SK-N-SH treated with all-trans-retinoic acid at 6 μM for 48 hours (cell line): Measurements from ENCODE around the gene GALNT3.

Source experiments
- BACH2 ChIP-seq: fragments of 250-450 bp; sonication (Bioruptor Pico); IDR thresholded peaks from 2 replicates; pipeline ENCODE4 v1.9.0; 2021; ENCODE audit warnings: mild to moderate bottlenecking, borderline replicate concordance
- CSDC2 ChIP-seq: fragments of 250-450 bp; sonication (Bioruptor Pico); IDR thresholded peaks from 2 replicates; pipeline ENCODE4 v1.5.0; 2020; ENCODE audit warnings: mild to moderate bottlenecking, moderate library complexity
- ESRRG ChIP-seq: fragments of 250-450 bp; sonication (Bioruptor Pico); IDR thresholded peaks from 2 replicates; pipeline ENCODE4 v1.6.1; 2021; ENCODE audit warnings: mild to moderate bottlenecking
- ISL1 ChIP-seq: fragments of 250-450 bp; sonication (Bioruptor Pico); IDR thresholded peaks from 2 replicates; pipeline ENCODE4 v2.1.2; 2022; ENCODE audit warnings: mild to moderate bottlenecking, moderate library complexity
- SNAI2 ChIP-seq: fragments of 250-450 bp; sonication (Bioruptor Pico); IDR thresholded peaks from 2 replicates; pipeline ENCODE4 v1.5.0; 2020; ENCODE audit warnings: mild to moderate bottlenecking, moderate library complexity
- ZFP30 ChIP-seq: fragments of 450-650 bp; formaldehyde crosslinking; IDR thresholded peaks from 2 replicates; pipeline ENCODE4 v1.5.0; 2022; ENCODE audit warnings: mild to moderate bottlenecking, moderate library complexity
- ZNF565 ChIP-seq: fragments of 450-650 bp; formaldehyde crosslinking; conservative IDR thresholded peaks from 2 replicates; pipeline ENCODE4 v1.5.0; 2020; ENCODE audit warnings: low read depth, mild to moderate bottlenecking, moderate library complexity
- TF ChIP-seq, protein P1 (sequence below): fragments of 250-450 bp; sonication (Bioruptor Pico); IDR thresholded peaks from 2 replicates; pipeline ENCODE4 v1.5.1; 2020; ENCODE audit warnings: low read depth, mild to moderate bottlenecking, moderate library complexity
- TF ChIP-seq, protein P2 (sequence below): fragments of 250-450 bp; sonication (Bioruptor Pico); IDR thresholded peaks from 2 replicates; pipeline ENCODE4 v1.5.0; 2020; ENCODE audit warnings: mild to moderate bottlenecking, moderate library complexity

GRCh38 chr2:165794536-165794928 is 485 bp upstream of the GALNT3 start:
- TF ChIP-seq ESRRG (CRISPR knock-in tag), result no peak
- no peak for TF ChIP-seq ZFP30 (CRISPR knock-in tag)
- TF ChIP-seq CSDC2, result no peak
- no peak for TF ChIP-seq ISL1
- TF ChIP-seq, protein P1, sequence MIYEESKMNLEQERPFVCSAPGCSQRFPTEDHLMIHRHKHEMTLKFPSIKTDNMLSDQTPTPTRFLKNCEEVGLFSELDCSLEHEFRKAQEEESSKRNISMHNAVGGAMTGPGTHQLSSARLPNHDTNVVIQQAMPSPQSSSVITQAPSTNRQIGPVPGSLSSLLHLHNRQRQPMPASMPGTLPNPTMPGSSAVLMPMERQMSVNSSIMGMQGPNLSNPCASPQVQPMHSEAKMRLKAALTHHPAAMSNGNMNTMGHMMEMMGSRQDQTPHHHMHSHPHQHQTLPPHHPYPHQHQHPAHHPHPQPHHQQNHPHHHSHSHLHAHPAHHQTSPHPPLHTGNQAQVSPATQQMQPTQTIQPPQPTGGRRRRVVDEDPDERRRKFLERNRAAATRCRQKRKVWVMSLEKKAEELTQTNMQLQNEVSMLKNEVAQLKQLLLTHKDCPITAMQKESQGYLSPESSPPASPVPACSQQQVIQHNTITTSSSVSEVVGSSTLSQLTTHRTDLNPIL (CRISPR knock-in tag), result no peak
- TF ChIP-seq BACH2 (CRISPR knock-in tag), result no peak
- no peak for TF ChIP-seq ZNF565 (CRISPR knock-in tag)
- no peak for TF ChIP-seq SNAI2 (CRISPR knock-in tag)
- TF ChIP-seq, protein P2, sequence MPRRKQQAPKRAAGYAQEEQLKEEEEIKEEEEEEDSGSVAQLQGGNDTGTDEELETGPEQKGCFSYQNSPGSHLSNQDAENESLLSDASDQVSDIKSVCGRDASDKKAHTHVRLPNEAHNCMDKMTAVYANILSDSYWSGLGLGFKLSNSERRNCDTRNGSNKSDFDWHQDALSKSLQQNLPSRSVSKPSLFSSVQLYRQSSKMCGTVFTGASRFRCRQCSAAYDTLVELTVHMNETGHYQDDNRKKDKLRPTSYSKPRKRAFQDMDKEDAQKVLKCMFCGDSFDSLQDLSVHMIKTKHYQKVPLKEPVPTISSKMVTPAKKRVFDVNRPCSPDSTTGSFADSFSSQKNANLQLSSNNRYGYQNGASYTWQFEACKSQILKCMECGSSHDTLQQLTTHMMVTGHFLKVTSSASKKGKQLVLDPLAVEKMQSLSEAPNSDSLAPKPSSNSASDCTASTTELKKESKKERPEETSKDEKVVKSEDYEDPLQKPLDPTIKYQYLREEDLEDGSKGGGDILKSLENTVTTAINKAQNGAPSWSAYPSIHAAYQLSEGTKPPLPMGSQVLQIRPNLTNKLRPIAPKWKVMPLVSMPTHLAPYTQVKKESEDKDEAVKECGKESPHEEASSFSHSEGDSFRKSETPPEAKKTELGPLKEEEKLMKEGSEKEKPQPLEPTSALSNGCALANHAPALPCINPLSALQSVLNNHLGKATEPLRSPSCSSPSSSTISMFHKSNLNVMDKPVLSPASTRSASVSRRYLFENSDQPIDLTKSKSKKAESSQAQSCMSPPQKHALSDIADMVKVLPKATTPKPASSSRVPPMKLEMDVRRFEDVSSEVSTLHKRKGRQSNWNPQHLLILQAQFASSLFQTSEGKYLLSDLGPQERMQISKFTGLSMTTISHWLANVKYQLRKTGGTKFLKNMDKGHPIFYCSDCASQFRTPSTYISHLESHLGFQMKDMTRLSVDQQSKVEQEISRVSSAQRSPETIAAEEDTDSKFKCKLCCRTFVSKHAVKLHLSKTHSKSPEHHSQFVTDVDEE, result no peak
